Measurements from ENCODE around the gene PARN. TPM values are rescaled to one million over a fixed set of nuclear protein-coding genes. Genes with fewer than 3 reads are reported as not detected.

Gene PARN
- total RNA-seq, 1 experiment from 2014 or later = 56.2 TPM

DNA sequence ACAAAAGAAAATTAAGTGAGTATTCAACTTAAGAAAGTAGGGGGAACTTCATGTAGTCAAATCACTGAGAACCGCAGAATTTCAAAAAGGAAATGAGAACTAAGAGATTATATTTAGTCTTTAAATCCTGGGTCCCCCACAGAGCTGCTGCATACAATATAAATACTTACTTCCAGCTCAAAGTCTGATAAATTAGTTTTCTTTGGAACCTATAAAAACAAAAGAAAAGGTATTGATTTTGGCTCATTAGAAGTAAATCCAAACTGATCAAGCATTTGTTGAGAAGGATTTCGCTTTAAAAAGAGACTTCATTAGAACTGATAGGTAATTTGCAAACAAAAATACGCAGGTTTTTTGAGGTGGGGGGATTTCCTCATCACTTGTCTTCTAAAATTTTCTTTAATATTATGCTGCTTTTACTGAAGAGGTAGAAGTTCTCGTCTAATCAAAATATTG is 21.9 kb downstream of the PARN start:
- Histone ChIP-seq H3K4ac (ENCODE audit: low read depth, low read length) (no peak overlapping the region), H4K8ac (replicated peaks; ENCODE audit: insufficient read length, low read depth, low read length) (no peak overlapping the region), H3K4me2 (ENCODE audit: insufficient read depth, insufficient read length, low read length) (no peak overlapping the region), H4K5ac (ENCODE audit: insufficient read length, low read depth, low read length) (no peak overlapping the region), H4K91ac (ENCODE audit: insufficient read length, low read depth, low read length) (no peak overlapping the region), H2BK12ac (ENCODE audit: insufficient read length, low read depth, low read length) (no peak overlapping the region), H3T11ph (ENCODE audit: low read length) (no peak overlapping the region), H2BK5ac (ENCODE audit: insufficient read length, low read length) (no peak overlapping the region), H3K23me2 (ENCODE audit: insufficient read length, low read depth, low read length, poor library complexity, severe bottlenecking) (no peaks in the 10 kb centered on the region), H2BK15ac (ENCODE audit: low read depth, low read length) (no peak overlapping the region), H2BK120ac (ENCODE audit: low read depth, low read length, poor library complexity, severe bottlenecking) (no peak overlapping the region), H3K27ac (ENCODE audit: insufficient read length, low read depth, low read length) (no peak overlapping the region), H3K23ac (ENCODE audit: insufficient read length, low read depth, low read length) (no peak overlapping the region), H3K9me3 (ENCODE audit: control insufficient read depth, low read depth, low read length) (no peaks in the 10 kb centered on the region), H3K18ac (ENCODE audit: insufficient read length, low read depth, low read length) (no peak overlapping the region), H3K79me2 (ENCODE audit: insufficient read depth, low read length) (no peaks in the 10 kb centered on the region), H3K79me1 (ENCODE audit: insufficient read depth, low read depth, low read length, poor library complexity, severe bottlenecking) (no peaks in the 10 kb centered on the region), H3K56ac (ENCODE audit: insufficient read length, low read depth, low read length) (no peak overlapping the region), H3K27me3 (ENCODE audit: insufficient read depth, low read length) (no peaks in the 10 kb centered on the region), H3K4me1 (ENCODE audit: insufficient read depth, low read length) (no peaks in the 10 kb centered on the region), H2BK20ac (ENCODE audit: low read depth, low read length, poor library complexity, severe bottlenecking) (no peak overlapping the region), H4K20me1 (ENCODE audit: control insufficient read depth, insufficient read depth, insufficient read length) (no peaks in the 10 kb centered on the region), H2AK5ac (ENCODE audit: insufficient read length, low read length) (no peak overlapping the region), H2AFZ (ENCODE audit: low read length) (no peak overlapping the region), H3K14ac (ENCODE audit: insufficient read depth, low read length) (no peak overlapping the region), H3K9ac (ENCODE audit: extremely low read depth, insufficient read length, low read length) (no peak overlapping the region)
- peaks cover 17 to 86% (median 48%) of the 10 kb centered on the region in 3 experiments; a peak in 6 of 7 replicates for H3K36me3 Mint-ChIP-seq (ENCODE audit: insufficient read depth in 1 of 3, low read depth in 3 of 3)
- H3K27me3 Mint-ChIP-seq (ENCODE audit: low read depth) = no peaks in the 10 kb centered on the region
- TF ChIP-seq, protein P1, sequence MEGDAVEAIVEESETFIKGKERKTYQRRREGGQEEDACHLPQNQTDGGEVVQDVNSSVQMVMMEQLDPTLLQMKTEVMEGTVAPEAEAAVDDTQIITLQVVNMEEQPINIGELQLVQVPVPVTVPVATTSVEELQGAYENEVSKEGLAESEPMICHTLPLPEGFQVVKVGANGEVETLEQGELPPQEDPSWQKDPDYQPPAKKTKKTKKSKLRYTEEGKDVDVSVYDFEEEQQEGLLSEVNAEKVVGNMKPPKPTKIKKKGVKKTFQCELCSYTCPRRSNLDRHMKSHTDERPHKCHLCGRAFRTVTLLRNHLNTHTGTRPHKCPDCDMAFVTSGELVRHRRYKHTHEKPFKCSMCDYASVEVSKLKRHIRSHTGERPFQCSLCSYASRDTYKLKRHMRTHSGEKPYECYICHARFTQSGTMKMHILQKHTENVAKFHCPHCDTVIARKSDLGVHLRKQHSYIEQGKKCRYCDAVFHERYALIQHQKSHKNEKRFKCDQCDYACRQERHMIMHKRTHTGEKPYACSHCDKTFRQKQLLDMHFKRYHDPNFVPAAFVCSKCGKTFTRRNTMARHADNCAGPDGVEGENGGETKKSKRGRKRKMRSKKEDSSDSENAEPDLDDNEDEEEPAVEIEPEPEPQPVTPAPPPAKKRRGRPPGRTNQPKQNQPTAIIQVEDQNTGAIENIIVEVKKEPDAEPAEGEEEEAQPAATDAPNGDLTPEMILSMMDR (conservative IDR thresholded peaks at IDR 0.05) = no peak
- DNase-seq = no peak
- peak overlapping the region in 1 of 3 experiments; percentile 57; a peak in 1 of 7 replicates for H3K27ac Mint-ChIP-seq
- H3K4me3 Mint-ChIP-seq = no peak overlapping the region
- WGBS (ENCODE audit: extremely low coverage, insufficient read length, low lambda C conversion rate) = no CpG with 5 or more reads among the region's 4 CpGs
- H3K9me3 Mint-ChIP-seq = no peaks in the 10 kb centered on the region
- peaks cover 15 to 18% of the 10 kb centered on the region in 2 experiments for H3K4me1 Mint-ChIP-seq
